NAMALWA (cell line): Measurements from ENCODE around the gene GNAI2.
A peak's percentile ranks its signal among the peaks of the same experiment; 100 is the strongest.

ENCODE experiments used
- DNase-seq: peaks from one replicate; pipeline ENCODE4 v3.0.0-alpha.2; 2015; ENCODE audit warnings: low spot score

Gene GNAI2

DNA sequence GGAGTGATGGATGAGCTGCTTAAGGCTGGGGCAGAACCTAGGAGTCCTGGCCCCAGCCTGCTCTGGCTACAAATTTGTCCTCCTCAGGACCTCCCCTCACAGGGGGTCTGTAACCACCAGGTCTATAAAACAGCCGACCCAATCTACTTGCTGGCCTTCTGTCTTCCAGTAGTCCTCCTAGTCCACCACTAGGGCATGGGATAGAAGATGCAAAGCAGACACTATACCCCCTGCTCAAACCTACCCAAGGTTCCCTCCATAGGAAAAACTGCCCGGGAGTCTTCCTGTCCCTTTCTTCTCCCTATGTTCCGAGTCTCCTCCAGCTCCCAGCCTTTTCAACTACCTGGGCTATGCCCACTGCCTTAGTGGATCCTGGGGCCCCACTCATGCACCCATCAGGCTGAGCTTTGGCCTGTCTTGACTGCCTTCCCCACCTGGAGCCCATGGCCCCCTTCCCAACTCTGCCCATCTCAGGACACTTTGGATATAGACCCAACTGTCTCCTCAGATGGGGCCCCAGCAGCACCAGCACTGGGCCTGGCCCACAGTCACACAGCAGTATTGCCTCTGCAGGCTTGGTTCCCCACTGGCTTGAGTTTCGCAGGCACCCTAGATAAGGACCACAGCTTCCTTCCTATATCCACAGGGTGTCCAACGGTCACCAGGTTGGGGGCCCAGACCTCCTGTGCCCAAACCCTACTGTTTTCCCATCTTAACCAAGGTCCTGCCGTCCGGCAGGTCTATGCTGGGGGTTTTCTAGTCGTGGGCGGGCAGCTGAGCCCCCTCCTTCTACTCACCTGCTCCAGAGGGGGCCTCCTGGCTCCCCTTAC is 62.1 kb downstream of the GNAI2 start:
- DNase-seq: no peak

DNA sequence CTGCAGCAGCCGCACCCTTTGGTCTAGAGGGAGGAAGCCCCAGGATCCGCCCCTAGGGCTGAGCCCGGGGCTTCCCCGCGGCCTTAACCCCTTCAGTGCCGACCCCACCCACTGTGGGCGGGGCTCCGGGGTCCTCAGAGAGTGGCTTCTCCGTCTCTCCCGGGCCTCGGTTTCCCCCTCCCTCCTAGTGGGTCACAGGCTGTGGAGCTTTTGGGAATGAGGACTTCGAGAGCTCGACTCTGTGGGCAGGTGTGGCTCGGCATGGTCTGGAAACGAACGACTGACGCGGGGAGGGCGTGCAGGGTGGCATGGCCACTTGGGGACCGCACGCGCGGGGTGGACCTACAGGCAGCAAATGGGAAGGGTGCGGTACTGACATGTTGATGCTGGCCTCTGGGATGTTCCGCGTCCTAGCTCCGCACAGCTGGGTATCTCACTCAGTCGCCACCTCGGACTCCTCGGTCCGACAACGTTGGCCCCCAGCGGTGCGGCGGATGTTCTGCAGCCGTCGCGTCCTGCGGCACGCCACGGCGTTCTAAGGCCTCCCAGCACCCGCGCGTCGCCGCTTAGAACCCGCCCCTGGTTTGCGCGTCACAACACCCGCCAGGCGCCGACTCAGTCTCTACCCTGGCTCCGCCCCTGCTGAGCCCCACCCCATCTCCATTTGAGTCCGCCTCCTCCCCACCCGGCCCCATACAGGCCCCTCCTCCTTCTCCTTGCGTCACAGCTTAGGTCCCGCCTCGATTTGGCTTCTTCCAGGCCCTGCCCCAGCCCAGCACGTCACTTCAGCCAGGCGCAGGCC is 63.0 kb downstream of the GNAI2 start, which contains the start of the genes HYAL3 and NAA80:
TSS of gene HYAL3 (minus strand) at position 570 of the 802 bp plus-strand sequence. CDS start 3,803 bp downstream, outside the sequence.
TSS of gene NAA80 (minus strand) at position 570 of the 802 bp plus-strand sequence. CDS start 1,942 bp downstream, outside the sequence.
- DNase-seq: peak; percentile 95

DNA sequence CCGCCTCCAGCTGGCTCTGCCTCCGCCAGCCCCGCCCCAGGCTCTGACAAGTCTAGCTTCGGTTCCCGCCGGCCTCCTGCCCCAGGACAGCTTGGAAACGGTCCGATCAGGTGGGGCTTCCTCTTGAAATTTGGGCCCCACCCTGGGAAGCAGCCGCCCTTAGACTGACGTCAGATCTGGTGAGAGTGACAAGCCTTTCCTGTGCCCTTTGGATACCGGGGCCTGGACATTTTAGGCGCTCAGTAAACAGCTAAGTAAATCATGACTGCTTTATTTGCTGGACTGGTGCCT is 63.6 kb downstream of the GNAI2 start:
- DNase-seq: no peak

DNA sequence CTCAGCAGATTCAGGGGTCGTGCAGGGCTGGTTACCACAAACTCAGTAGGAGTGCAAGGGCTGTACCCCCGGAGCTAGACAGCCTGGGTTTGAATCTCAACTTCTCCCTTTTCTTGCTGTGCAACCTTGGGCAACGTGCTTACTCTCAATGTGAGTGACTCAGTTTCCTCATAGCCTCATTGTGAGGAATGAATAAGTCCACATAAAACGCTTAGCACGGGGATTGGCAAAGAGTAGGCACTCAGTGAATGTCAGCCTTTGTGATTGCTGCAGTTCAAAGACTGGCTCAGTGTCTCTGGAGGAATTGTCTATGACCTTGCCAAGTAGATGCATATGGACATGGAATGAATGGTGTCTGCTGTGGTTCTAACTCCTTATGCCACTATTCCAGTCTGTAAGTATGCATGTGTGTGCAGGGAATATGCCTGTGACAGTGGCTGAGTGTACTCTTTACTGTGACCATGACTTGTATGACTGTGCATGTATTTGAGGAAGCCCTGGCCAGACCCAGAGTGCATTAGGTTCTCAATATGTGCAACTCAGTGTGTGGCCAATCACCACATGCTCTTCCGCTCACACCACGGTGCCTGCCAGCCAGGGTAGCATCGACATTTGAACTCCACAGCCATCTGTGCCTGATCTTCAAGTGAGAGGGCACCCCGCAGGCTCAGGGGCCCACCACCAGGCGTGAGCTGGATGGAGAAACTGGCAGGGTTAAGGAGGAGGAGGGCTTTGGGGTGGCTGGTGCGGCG is 64.1 kb downstream of the GNAI2 start:
- DNase-seq: no peak

DNA sequence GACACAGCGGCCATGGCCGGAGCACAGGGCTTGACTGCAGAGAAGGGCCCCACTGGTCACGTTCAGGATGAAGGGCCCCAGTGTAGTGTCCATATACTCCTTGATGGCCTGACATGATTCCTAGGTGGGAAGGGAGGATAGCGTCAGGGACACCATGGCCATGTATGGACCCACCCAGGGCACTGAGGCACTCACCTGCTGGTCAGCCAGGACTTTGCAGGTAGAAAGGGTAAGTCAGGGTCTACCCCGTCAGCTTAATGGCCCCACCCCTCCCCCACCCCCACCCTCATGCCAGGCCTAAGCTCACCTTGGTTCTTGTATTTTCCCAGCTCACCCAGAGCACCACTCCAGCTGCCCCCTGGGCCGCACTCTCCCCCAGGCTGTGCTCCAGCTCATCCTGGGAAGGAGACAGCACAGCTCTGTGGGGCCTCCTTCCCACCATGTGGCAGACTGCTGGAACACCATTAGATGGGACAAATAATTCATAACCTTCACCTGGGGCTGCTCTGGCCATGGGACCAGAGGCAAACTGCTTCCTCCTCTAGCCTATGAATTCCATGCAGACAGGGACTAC is 64.8 kb downstream of the GNAI2 start:
- DNase-seq: no peak

DNA sequence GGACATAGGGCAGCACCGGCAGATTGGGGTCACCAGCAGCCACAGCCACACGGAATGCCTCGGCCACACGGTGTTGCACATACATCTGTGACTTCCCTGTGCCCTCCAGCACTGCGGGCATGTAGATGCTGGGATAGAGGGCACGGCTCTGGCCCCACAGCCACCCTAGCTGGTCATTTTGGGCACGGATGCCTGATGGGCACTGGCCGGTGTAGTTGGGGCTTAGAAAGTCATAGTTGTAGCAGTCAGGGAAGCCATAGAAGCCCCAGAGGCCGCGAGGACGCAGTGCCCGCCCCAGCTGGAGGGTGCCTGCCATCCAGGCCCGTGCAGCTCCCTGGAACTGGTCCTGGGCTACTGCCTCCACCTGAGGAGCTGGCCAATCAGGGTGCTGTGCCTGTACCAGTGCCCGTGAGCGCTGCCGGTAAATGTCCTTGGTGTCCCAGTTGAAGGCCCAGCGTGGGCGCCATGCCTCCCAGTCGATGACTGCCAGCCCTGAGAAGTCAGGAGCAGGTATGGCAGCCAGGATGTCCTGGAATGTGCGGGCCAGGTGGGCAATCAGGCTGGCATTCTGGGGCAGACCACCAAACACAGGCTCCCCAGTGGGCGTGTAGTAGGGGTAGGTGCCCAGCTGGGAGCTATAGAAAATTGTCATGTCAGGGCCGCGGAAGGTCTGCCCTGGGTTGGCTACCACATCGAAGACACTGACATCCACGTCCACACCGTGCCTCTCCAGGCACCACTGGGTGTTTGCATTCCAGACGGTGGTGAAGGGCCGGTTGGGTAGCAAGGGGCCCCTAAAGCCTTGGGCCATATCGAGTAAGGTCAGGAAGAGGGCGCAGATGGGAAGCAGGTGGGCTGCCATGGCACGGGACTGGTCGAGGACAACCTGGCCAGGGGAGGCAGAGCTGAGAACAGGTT is 66.3 kb downstream of the GNAI2 start:
- DNase-seq: no peak

DNA sequence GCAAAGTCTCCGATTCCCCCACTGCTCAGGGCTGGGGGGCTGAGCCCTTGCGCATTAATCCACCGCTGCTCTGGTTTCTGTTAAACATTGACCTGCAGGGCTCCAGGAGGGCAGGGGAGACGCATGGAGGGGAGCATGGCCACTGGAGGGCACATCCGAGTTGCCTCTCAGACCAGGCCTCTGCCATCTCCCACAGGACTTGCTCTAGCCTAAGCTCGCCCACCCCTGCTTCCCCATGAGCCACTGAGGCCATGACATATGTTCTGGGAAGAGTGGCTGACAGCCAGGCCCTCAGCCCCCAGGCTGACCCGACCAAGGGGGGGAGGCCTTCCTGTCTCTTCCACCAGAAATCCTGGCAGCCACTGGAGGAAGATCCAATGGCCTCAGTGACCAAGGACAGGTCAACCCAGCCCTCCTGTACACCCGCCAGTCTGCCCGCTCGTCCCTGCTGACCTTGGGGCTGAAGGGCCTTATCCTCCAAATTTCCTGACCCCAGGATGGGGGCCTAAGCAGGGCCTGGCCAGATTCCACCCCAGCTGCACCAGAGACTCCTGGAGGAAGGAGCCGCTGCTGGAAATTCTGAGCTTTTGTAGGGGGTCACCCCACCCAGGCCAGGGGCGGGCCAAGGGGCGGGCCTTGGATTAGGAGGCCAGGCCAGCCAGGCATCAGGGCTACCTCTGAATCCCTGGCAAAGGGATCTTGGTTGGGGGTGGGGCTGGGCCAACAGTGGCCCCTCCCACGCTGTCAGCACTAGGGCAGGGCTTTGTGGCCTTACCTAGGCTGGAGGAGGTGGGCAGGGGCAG is 67.2 kb downstream of the GNAI2 start, which contains the start of gene HYAL1:
TSS of gene HYAL1 (minus strand) at position 562 of the 803 bp plus-strand sequence. CDS start 618 bp downstream, outside the sequence.
- no peak for DNase-seq

DNA sequence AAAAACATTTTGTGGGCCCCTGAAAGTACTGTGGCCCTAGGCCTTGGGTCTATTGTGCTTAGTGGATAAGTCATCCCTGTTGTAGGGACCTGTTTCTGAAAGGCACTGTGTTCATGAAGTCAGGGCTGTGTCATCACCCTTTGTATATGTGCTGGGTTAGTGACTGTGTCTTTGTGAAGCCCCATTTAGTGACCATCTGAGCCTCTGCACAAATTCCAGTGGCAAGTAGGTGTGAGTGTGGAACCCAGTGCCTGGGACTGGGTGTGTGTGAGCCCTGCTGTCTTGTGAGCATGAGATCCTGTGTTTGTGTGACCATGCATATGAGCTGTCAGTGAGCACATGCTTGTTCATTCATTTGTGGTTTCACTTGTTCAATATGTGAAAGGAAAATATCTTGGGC is 68.6 kb downstream of the GNAI2 start:
- DNase-seq: no peak
